GM19455 (cell line): ENCODE measurements around the gene PRTN3.
"Not testable (repeated sequence)": the region's sequence is repeated elsewhere in the genome, so short reads cannot be mapped to it uniquely, and the experiment has no call there.

Source experiments
- ATAC-seq: cut with Tn5 transposase; IDR thresholded peaks from one replicate; pipeline ENCODE4 v1.9.1; 2021; ENCODE audit not compliant: unreplicated experiment

PRTN3 gene

GRCh38 chr19:877992-878660 is 37.3 kb downstream of the PRTN3 start:
- not testable (repeated sequence) for ATAC-seq

DNA sequence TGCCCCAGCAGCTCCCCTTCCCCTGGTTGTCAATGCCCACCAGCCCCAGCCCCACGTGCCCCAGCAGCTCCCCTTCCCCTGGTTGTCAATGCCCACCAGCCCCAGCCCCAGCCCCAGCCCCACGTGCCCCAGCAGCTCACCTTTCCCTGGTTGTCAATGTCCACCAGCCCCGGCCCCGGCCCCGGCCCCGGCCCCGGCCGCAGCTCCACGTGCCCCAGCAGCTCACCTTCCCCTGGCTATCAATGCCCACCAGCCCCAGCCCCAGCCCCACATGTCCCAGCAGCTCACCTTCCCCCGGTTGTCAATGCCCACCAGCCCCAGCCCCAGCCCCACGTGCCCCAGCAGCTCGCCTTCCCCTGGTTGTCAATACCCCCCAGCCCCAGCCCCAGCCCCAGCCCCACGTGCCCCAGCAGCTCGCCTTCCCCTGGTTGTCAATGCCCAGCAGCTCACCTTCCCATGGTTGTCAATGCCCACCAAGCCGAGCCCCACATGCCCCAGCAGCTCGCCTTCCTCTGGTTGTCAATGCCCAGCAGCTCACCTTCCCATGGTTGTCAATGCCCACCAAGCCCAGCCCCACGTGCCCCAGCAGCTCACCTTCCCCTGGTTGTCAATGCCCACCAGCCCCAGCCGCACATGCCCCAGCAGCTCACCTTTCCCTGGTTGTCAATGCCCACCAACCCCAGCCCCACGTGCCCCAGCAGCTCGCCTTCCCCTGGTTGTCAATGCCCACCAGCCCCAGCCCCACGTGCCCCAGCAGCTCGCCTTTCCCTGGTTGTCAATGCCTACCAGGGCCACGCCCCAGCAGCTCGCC is 38.2 kb downstream of the PRTN3 start:
- not testable (repeated sequence) for ATAC-seq

- no peak for ATAC-seq
These were observed 39.1 kb downstream of the PRTN3 start for GRCh38 chr19:879711-880438.

- no peak for ATAC-seq
These were observed 40.7 kb downstream of the PRTN3 start for GRCh38 chr19:881385-882071.

- ATAC-seq, result no peak
These were observed 42.2 kb downstream of the PRTN3 start for GRCh38 chr19:882871-883497.

GRCh38 chr19:883661-884211 is 42.9 kb downstream of the PRTN3 start:
- ATAC-seq, result no peak

- no peak for ATAC-seq
These were observed 43.8 kb downstream of the PRTN3 start for GRCh38 chr19:884420-885211.

GRCh38 chr19:885536-886224 is 44.9 kb downstream of the PRTN3 start:
- ATAC-seq, result no peak

DNA sequence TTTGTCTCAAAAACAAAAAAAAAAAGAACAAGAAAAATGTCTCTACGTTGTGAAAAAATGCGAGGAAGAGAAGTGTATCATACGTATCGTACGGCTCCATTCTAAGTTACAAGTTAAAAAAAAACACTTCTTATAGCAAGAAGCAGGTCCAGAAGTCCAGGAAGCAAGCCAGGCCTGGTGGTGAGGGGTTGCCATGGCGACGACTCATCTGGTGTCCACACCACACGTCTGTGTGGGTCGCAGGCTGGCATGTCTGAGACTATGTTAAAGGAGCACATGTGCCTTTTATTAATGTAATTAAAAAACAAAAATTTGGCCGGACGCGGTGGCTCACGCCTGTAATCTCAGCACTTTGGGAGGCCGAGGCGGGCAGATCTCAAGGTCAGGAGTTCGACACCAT is 46.3 kb downstream of the PRTN3 start:
- ATAC-seq, result no peak

GRCh38 chr19:887599-887998 is 46.8 kb downstream of the PRTN3 start:
- no peak for ATAC-seq

DNA sequence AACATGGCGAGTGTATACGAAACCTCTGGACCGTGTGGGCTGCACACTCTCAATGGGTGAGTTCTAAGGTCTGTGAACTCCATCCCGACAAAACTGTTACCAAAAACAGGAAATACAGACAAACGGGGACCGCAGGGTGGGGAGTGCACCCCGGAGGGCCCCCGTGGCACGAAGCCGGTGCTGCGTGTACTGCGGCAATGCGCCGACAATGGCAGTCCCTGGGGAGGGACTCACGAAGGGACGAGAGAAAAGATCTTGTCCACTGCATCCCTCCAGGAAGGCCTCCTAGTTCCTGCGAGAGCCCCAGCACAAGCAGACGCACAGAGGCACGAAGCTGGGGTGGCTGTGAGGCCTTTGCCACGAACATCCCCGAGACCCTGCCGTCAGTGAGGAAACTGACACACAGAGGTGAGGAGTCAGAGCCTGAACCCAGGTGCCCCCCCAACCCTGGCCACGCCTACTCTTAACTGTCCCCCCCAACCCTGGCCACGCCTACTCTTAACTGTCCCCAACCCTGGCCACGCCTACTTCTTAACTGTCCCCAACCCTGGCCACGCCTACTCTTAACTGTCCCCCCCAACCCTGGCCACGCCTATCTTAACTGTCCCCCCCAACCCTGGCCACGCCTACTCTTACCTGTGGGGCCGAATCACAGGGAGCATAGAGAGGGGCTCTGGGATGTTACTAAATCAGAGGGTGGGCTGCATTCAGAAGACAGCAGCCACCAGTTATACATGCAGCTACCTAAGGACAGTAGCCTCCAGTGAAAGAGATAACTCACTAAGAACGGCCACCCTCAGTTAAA is 48.0 kb downstream of the PRTN3 start:
- ATAC-seq, result no peak

GRCh38 chr19:889662-890295 is 49.0 kb downstream of the PRTN3 start:
- no peak for ATAC-seq

GRCh38 chr19:890831-891230 is 50.0 kb downstream of the PRTN3 start:
- ATAC-seq, result no peak

DNA sequence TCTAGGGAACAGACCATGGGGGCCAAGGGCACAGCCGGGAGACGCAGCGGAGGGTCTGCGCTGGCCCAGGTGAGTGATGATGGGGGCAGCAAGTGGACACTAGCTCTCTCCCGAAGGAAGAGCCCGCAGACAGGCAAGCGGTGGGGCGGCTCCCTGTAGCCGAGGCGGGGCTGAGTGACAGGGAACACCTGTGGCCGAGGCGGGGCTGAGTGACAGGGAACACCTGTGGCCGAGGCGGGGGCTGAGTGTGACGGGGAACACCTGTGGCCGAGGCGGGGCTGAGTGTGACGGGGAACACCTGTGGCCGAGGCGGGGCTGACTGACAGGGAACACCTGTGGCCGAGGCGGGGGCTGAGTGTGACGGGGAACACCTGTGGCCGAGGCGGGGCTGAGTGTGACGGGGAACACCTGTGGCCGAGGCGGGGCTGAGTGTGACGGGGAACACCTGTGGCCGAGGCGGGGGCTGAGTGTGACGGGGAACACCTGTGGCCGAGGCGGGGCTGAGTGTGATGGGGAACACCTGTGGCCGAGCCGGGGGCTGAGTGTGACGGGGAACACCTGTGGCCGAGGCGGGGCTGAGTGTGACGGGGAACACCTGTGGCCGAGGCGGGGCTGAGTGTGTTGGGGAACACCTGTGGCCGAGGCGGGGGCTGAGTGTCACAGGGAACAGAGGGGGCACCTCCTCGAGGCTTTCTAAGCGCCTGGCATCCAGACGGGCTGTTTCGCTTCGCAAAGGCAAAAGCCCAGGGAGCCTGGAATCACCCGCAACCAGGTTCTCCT is 50.8 kb downstream of the PRTN3 start:
- ATAC-seq, result not testable (repeated sequence)

DNA sequence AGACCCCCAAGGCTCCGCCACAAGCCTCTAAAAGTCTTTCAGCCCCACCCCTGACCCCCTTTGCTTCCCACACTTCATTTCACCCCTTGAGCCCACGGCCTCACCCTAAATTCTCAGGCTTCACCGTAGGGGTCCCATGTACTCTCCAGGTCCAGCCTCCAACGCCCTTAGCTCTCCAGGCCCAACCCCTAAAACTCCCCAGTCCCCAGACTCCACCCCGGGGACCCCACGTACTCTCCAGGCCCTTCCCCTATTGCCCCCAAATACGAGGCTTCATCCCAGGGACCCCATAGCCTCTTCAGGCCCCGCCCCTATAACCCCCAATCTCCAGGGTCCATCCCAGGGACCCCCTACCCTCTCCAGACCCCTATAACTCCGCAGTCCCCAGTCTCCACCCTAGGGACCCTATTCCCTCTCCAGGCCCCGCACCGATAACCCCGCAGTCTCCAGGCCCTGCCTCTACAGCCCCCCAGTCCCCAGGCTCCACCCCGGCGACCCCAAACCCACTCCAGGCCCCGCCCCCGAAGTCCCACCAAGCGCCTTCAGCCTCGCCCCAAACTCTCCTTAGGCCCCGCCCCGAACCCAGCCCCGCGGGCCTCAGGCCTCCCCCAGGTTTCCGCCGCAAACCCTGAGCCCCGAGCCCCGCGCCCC is 51.6 kb downstream of the PRTN3 start:
- no peak for ATAC-seq

GRCh38 chr19:892894-893689 is 52.3 kb downstream of the PRTN3 start, which contains the start of the genes MED16 and RNU6-9:
Gene MED16 (minus strand): TSS chr19:893187. CDS start chr19:891131, 2,056 bp downstream.
Gene RNU6-9 (plus strand): TSS chr19:893484.
- peak; percentile 71 for ATAC-seq
